SK-N-SH (cell line): Measurements from ENCODE around the gene SPDYC. TPM values are rescaled to one million over a fixed set of nuclear protein-coding genes. Genes with fewer than 3 reads are reported as not detected.

Source experiments
- polyA plus RNA-seq, 3 experiments: library from polyadenylated mRNA; depleted of rRNA; stranded (reverse); fragments of >200 nt; gene quantifications; 2 replicates each; pipeline ENCODE4 v1.2.3, GENCODE V29; 2012
- small RNA-seq, 7 experiments: library from RNA; depleted of rRNA; stranded (forward); fragments of <200 nt; gene quantifications; one replicate each; pipeline ENCODE3, GENCODE V24; 2012

The SPDYC gene
- polyA plus RNA-seq, 1 of the 3 experiments (the other 2 are of a cell fraction) = not detected

Small RNA genes lying within 50 kb of the gene (small RNA-seq; reads per million reads assigned to genes)
- gene HIGD1AP10 = 0 reads per million in 7 experiments
- 0 reads per million in 7 experiments for gene PDCL2P2
- 0 to 37.4 (median 2.6) reads per million in 7 experiments for gene RNU2-23P

Other genes with a start within 250 kb of the SPDYC start
- 15.1 and 16.7 TPM in 2 replicates for gene PPP2R5B, start 245.5 kb upstream of the SPDYC start, polyA plus RNA-seq (2012; rRNA removed)
- gene GPHA2, start 234.3 kb upstream of the SPDYC start, polyA plus RNA-seq (2012; rRNA removed) = not detected in 2 replicates
- gene MAJIN, start 198.1 kb upstream of the SPDYC start, polyA plus RNA-seq (2012; rRNA removed) = not detected in 2 replicates
- 0.20 and 0.28 TPM in 2 replicates for gene BATF2, start 173.3 kb upstream of the SPDYC start, polyA plus RNA-seq (2012; rRNA removed)
- 252 and 278 TPM in 2 replicates for gene ARL2, start 156.1 kb upstream of the SPDYC start, polyA plus RNA-seq (2012; rRNA removed)
- gene SNX15, start 142.8 kb upstream of the SPDYC start, polyA plus RNA-seq (2012; rRNA removed) = 9.0 and 17.2 TPM in 2 replicates
- 13.1 and 22.5 TPM in 2 replicates for gene SAC3D1, start 129.0 kb upstream of the SPDYC start, polyA plus RNA-seq (2012; rRNA removed)
- not detected in 2 replicates for gene NAALADL1, start 111.7 kb upstream of the SPDYC start, polyA plus RNA-seq (2012; rRNA removed)
- gene CDCA5, start 86.2 kb upstream of the SPDYC start, polyA plus RNA-seq (2012; rRNA removed) = 13.1 and 16.3 TPM in 2 replicates
- gene ZFPL1, start 86.0 kb upstream of the SPDYC start, polyA plus RNA-seq (2012; rRNA removed) = 55.7 and 75.9 TPM in 2 replicates
- gene VPS51, start 74.0 kb upstream of the SPDYC start, polyA plus RNA-seq (2012; rRNA removed) = 59.1 and 59.9 TPM in 2 replicates
- 87.8 and 90.0 TPM in 2 replicates for gene TM7SF2, start 58.4 kb upstream of the SPDYC start, polyA plus RNA-seq (2012; rRNA removed)
- gene ZNHIT2, start 52.5 kb upstream of the SPDYC start, polyA plus RNA-seq (2012; rRNA removed) = 5.6 and 5.9 TPM in 2 replicates
- 912 and 1,210 TPM in 2 replicates for gene FAU, start 48.1 kb upstream of the SPDYC start, polyA plus RNA-seq (2012; rRNA removed)
- 56.7 and 89.7 TPM in 2 replicates for gene MRPL49, start 47.9 kb upstream of the SPDYC start, polyA plus RNA-seq (2012; rRNA removed)
- 14.9 and 31.9 TPM in 2 replicates for gene SYVN1, start 35.7 kb upstream of the SPDYC start, polyA plus RNA-seq (2012; rRNA removed)
- gene CAPN1, start 11.7 kb downstream of the SPDYC start, polyA plus RNA-seq (2012; rRNA removed) = 78.6 and 92.2 TPM in 2 replicates
- 18.4 and 19.4 TPM in 2 replicates for gene POLA2, start 91.7 kb downstream of the SPDYC start, polyA plus RNA-seq (2012; rRNA removed)
- gene CDC42EP2, start 144.6 kb downstream of the SPDYC start, polyA plus RNA-seq (2012; rRNA removed) = 5.1 and 8.1 TPM in 2 replicates
- gene DPF2, start 163.6 kb downstream of the SPDYC start, polyA plus RNA-seq (2012; rRNA removed) = 29.6 and 44.9 TPM in 2 replicates
- gene TIGD3, start 184.5 kb downstream of the SPDYC start, polyA plus RNA-seq (2012; rRNA removed) = 0.34 and 0.41 TPM in 2 replicates
- gene SLC25A45, start 212.4 kb downstream of the SPDYC start, polyA plus RNA-seq (2012; rRNA removed) = 3.1 and 3.6 TPM in 2 replicates
- 17.4 and 19.0 TPM in 2 replicates for gene FRMD8, start 216.4 kb downstream of the SPDYC start, polyA plus RNA-seq (2012; rRNA removed)